NCI-H226 (cell line): ENCODE data around the gene TMEM108.

ENCODE experiments used
- DNase-seq: peaks from one replicate; pipeline ENCODE4 v3.0.0-alpha.2; 2015

Gene TMEM108

GRCh38 chr3:133394561-133395311 is 356.5 kb downstream of the TMEM108 start:
- DNase-seq = peak; percentile 27

GRCh38 chr3:133396906-133397305 is 358.7 kb downstream of the TMEM108 start:
- DNase-seq = no peak

GRCh38 chr3:133400006-133400515 is 361.9 kb downstream of the TMEM108 start, which contains the start of gene BFSP2:
Gene BFSP2, plus strand, starts transcription at chr3:133400056. Its CDS starts 28 bp downstream, at chr3:133400084.
- DNase-seq = no peak

GRCh38 chr3:133401374-133402135 is 363.4 kb downstream of the TMEM108 start:
- DNase-seq = peak; percentile 13

GRCh38 chr3:133404920-133405319 is 366.7 kb downstream of the TMEM108 start:
- no peak for DNase-seq

- DNase-seq = no peak
Observed at GRCh38 chr3:133408366-133408765, 370.2 kb downstream of the TMEM108 start.

- no peak for DNase-seq
Observed at GRCh38 chr3:133408961-133409360, 370.8 kb downstream of the TMEM108 start.

GRCh38 chr3:133410191-133410892 is 372.2 kb downstream of the TMEM108 start:
- DNase-seq = no peak

- no peak for DNase-seq
Observed at GRCh38 chr3:133412183-133413132, 374.3 kb downstream of the TMEM108 start.

- DNase-seq = no peak
Observed at GRCh38 chr3:133413161-133414020, 375.2 kb downstream of the TMEM108 start.

GRCh38 chr3:133414021-133414392 is 375.8 kb downstream of the TMEM108 start:
- no peak for DNase-seq

GRCh38 chr3:133418361-133418760 is 380.2 kb downstream of the TMEM108 start:
- no peak for DNase-seq

GRCh38 chr3:133419151-133419909 is 381.1 kb downstream of the TMEM108 start:
- DNase-seq = no peak

- DNase-seq = no peak
Observed at GRCh38 chr3:133424937-133425869, 387.0 kb downstream of the TMEM108 start.

GRCh38 chr3:133425898-133426297 is 387.7 kb downstream of the TMEM108 start:
- DNase-seq = no peak

GRCh38 chr3:133426721-133427120 is 388.5 kb downstream of the TMEM108 start:
- peak; percentile 45 for DNase-seq

- DNase-seq = no peak
Observed at GRCh38 chr3:133428552-133428951, 390.4 kb downstream of the TMEM108 start.

- no peak for DNase-seq
Observed at GRCh38 chr3:133429063-133429462, 390.9 kb downstream of the TMEM108 start.

GRCh38 chr3:133439563-133439962 is 401.4 kb downstream of the TMEM108 start:
- DNase-seq = no peak
